HG03378 (cell line): ENCODE results near the gene HOXD11.
A peak's percentile ranks its signal among the peaks of the same experiment; 100 is the strongest.

Experiments
- ATAC-seq: cut with Tn5 transposase; IDR thresholded peaks from one replicate; pipeline ENCODE4 v1.9.1; 2021; ENCODE audit warnings: mild to moderate bottlenecking, moderate library complexity; ENCODE audit not compliant: unreplicated experiment

The HOXD11 gene

GRCh38 chr2:176093145-176093897 lies 13.8 kb upstream of the HOXD11 start:
- no peak for ATAC-seq

GRCh38 chr2:176093898-176094249 lies 13.2 kb upstream of the HOXD11 start:
- ATAC-seq = no peak

GRCh38 chr2:176094349-176094748 lies 12.7 kb upstream of the HOXD11 start:
- no peak for ATAC-seq

DNA sequence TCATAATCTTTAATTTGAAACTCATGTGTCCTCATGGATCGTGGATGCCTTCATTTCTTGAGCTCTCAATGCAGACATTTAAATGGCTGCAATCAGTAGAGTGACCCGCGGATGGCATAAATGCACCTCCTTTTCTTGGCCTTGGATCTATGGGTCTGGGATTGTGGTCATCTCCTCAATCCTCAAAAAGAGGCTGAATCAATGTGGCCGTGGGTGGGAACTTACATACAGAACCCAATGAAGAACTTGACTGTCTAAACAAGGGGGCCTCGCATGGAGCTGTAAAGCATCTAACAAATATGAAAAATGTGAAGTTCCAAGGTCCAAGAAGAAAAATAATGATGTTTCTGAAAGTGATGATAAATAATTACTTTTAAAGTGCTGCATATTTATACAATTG lies 11.7 kb upstream of the HOXD11 start:
- ATAC-seq = no peak

DNA sequence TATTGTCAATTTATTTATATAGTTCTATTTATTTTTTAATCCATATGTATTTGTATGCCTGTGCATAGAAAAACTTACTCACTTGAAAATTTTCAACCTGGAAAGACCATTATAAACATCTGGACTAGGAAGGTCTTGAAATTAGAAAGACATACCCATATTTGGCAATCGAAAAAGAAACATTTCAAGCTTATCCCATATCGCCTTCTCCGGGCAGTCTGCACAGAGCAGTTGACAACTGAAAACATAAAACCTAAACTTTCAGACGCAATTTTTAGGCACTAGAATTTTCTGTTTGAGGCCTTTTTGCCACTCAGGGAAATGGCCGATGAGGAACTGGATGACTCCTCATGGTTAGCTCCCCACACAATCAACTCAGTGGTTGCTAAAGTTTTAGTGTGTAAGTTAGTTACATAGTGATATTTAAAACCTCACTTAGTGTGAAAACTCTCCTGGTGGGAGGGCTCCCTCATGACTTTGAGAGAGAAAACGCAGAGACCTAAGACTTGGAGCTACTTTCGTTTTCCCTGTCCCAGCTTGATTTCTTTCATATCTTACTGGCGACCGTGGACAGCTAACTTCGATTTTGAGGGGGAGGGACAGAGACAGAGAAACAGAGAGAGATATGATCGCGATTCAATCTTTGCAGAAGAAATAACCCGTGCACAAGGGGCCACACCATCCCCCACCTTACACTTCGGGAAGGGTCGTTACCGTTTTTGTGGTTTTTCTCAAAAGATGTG lies 10.7 kb upstream of the HOXD11 start:
- no peak for ATAC-seq

DNA sequence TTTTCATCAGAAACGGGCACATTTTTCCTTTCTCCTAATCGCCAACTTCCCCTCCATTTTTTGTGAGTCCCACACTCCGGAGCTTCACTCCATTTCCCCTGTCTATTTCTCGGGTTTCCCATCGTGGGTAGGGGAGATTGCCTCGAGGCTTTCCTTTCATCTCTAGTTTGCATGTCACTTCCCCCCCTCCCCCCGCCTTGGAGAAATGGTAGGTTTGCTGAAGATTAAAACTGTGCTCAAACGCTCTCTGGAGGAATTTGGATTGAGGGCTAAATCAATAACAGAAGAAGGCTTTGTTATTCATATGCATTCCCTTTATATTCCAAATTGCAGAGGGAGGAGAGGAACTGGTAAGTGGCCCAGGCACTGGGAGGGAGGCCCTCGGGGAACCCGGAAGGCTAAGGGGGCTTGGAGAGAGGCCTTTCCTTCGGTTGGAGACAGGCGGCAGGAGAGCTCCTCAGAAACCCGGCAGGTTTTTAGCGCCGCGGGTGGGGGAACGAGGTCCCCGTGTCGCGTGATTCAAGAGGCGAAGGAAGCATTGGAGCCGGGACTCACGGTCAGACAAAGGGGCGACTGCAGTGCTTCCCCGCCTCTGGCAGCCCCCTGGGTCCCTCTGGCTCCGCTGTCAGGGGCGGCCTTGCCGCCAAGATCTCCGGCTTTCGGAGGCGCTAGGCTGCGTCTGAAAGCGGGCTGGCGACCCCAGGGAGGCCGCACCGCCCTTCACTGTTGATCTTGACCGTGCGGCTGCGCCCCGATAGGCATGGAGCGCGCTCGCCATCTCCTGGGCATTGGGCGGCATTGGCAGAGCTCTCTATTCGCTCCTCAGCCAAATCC lies 9.9 kb upstream of the HOXD11 start:
- ATAC-seq = peak; percentile 71

GRCh38 chr2:176097820-176098365 lies 9.2 kb upstream of the HOXD11 start:
- no peak for ATAC-seq

DNA sequence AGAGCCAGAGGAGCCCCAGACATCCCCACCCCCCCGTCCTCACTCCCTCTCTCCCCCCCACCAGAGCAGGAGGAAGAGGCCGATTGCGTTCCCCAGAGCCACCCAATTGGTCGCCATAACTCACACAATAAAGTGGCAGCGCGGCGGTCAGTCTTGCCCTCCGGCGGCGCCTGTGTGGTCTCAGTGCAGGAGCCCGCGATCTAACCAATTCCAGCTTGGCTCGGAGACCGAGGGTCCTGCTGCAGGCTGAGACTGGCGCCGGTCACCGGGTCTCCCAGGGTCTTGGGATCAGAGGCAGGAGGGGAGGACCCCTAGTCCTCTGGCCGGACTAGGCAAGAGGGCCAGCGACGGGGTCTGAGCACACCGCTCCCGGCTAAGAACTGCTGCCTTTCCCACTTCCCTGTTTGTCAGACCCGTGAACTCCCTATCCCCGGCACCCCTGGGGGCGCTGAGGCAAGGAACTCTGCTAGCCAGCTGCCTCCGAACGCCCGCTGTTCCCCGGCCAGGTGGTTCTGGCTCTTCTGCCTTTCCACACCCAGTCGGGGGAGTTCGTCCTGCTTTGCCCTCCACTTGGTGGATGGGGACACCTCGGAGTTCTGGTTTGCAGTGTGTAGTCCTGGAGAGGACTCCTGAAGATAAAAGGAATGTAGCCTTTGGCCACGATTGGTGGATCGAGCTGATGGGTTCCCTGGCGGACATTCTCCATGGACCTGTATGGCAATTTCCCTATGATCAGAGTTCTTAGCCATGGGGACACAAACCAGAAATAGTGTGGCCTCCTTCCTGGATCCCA lies 8.5 kb upstream of the HOXD11 start:
- no peak for ATAC-seq

DNA sequence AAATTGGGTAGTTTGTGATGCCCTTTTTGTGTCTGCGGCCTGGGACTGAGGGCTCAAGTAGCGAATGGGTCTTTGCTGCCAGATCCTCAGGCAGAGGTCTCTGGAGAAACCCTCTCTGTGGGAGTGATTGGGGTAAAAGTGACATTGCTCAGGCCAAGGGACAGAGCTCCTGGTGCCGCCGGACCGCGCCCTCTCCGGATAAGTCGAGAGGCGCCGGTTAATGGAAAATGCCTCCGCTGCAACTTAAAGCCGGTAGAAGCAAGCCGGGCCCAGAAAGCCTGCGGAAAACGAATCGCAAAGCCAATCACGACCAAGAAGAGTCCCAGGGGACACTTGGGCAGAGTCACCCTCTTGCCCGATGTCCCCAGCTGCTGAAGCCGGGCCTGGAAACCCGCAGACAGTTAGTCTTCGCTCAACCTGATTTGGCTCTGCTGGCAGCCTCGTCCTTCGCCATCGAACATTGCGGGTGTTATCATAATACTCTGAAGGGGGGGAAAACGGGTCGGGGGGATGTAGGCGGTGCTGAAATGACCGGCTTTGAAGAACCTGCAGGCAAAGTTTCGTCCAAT lies 7.8 kb upstream of the HOXD11 start:
- ATAC-seq = no peak

DNA sequence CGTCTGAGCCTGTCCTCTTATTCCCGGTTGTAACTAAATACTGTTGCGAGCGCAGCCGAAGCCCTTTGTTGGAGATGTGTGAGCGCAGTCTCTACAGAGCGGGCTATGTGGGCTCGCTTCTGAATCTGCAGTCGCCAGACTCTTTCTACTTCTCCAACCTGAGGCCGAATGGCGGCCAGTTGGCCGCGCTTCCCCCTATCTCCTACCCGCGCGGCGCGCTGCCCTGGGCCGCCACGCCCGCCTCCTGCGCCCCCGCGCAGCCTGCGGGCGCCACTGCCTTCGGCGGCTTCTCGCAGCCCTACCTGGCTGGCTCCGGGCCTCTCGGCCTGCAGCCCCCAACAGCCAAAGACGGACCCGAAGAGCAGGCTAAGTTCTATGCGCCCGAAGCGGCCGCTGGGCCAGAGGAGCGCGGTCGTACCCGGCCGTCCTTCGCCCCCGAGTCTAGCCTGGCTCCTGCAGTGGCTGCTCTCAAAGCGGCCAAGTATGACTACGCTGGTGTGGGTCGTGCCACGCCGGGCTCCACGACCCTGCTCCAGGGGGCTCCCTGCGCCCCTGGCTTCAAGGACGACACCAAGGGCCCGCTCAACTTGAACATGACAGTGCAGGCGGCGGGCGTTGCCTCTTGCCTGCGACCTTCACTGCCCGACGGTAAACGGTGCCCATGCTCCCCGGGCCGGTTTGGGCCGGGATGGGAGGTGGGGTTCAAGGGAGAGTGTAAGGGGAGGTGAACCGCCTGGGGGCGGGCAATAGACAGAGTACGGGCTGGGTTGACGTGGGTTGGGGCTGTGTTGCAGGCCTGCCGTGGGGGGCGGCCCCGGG lies 7.1 kb upstream of the HOXD11 start, which contains the start of gene HOXD12:
HOXD12 (plus strand) TSS at position 68 of the 819 bp plus-strand sequence; CDS start at position 75, 7 bp downstream.
- ATAC-seq = no peak

- no peak for ATAC-seq
These were observed 6.4 kb upstream of the HOXD11 start for GRCh38 chr2:176100547-176101140.

GRCh38 chr2:176101216-176101830 lies 5.8 kb upstream of the HOXD11 start:
- ATAC-seq = no peak

DNA sequence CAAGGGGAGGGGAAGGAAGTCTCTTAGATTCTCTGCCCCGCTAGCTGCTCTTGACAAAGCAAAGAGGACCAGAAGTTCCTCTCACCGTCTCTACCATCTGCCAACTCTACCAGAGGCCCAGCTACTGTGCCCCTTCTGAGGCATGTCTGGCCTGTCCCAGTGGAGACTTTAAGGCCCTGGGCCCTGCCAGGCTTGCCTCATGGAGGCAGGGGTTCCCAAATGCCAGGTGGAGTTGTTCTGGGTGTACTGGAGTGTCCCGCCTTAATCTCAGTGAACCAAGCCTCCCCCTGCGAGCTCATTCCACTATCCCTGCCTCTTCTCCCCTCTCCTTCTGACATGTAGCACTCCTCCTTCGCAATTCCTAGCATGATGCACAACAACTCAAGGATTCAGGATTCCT lies 5.2 kb upstream of the HOXD11 start:
- no peak for ATAC-seq

DNA sequence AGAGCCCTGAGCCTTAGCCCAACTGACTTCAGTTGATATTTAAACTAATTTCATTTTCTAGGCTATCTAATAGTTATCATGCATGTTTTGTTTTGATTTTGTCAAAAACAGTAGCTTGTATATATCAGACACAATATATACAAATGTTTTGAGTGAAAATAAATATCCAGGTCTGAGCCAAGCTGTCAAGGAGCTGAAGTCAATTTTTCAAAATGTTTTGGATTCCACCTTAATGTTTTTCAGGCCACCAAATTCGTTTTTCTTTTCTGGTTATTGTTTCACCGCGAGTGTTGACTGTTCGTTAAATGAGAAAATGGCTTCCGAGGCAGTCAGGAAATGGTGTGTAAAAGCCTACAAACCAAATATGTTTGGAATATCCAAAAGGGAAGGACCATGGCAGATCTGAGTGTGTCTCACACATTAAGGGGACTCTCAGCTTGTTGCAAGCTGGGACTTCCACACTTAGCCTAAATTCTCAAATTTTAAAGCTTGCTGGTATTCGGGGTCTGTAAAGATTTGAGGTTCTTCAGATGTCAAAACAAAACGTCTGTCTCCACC lies 4.7 kb upstream of the HOXD11 start:
- ATAC-seq = no peak

DNA sequence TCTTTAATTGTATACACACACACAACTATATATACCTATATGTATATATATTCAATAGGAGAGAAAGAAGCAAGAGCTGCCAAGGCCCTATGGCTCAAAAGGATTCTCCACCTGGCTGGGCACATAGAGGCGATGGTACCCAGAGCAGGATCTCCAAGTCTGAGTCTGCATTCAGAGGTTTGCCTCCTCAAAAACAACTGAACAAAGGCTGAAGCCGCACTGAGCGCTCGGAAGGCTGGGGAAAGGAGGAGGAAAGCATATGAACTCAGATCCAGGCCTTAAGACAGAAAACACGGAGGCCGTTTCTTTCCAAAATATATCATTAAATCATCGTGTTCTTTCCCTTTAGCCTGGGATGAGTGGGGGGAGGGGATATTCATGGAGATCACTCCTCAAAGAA lies 3.9 kb upstream of the HOXD11 start:
- ATAC-seq = no peak

- ATAC-seq = no peak
These were observed 3.3 kb upstream of the HOXD11 start for GRCh38 chr2:176103742-176104315.

GRCh38 chr2:176104316-176105077 lies 2.6 kb upstream of the HOXD11 start:
- no peak for ATAC-seq
